SK-N-SH (cell line): ENCODE data around the gene JMJD4. TPM values are rescaled to one million over a fixed set of nuclear protein-coding genes. Genes with fewer than 3 reads are reported as not detected.

ENCODE experiments used
- CTCF ChIA-PET: fragments of 300-600, 350-600 bp; formaldehyde crosslinking; extraction: SDS; loops from one replicate; lab custom pipeline; 2021; lab: Yijun Ruan, JAX
- POLR2A ChIA-PET: fragments of 350-600 bp; sonication (Branson Sonifier 250); formaldehyde crosslinking; extraction: SDS; loops from one replicate; lab custom pipeline; 2020; ENCODE audit warnings: antibody characterized with exemption, inconsistent platforms; lab: Yijun Ruan, JAX
- DNase-seq: peaks from one replicate; pipeline ENCODE4 v3.0.0; 2012
- H2AFZ ChIP-seq: fragments of 200-600 bp; sonication (generic); 2 replicates; pipeline ENCODE4 v1.8.1; 2016; ENCODE audit warnings: antibody characterized with exemption, mild to moderate bottlenecking, low read depth
- H3F3A ChIP-seq: fragments of 200-600 bp; sonication (generic); replicated peaks from 2 replicates; pipeline ENCODE3; 2016; ENCODE audit warnings: antibody characterized with exemption, mild to moderate bottlenecking; ENCODE audit not compliant: insufficient read depth
- H3K27ac ChIP-seq, 2 experiments: fragments of 200-500 bp in 1 of 2; fragments of 200-600 bp in 1 of 2; sonication (Bioruptor generic) in 1 of 2; sonication (generic), shearing (Covaris generic) in 1 of 2; 2 replicates each; pipeline versions ENCODE4 v1.5.1 to v1.6.1; 2014 to 2016; ENCODE audit warnings: low read depth in 2 of 2, inconsistent platforms in 1 of 2, low read length in 1 of 2, mild to moderate bottlenecking in 1 of 2, mixed read lengths in 1 of 2
- H3K27me3 ChIP-seq: fragments of 200-600 bp; sonication (generic), shearing (Covaris generic); 2 replicates; pipeline ENCODE4 v1.6.1; 2016; ENCODE audit warnings: mixed run types; ENCODE audit not compliant: insufficient read depth
- H3K36me3 ChIP-seq, 2 experiments: fragments of 200-500 bp in 1 of 2; fragments of 200-600 bp in 1 of 2; sonication (Bioruptor generic) in 1 of 2; sonication (generic) in 1 of 2; replicated peaks in 1 of 2; 2 replicates each; pipeline versions ENCODE3 to v1.5.1; 2014 to 2016; ENCODE audit warnings: low read length in 1 of 2, mild to moderate bottlenecking in 1 of 2; ENCODE audit not compliant: insufficient read depth in 2 of 2, control insufficient read depth in 1 of 2
- H3K4me1 ChIP-seq, 2 experiments: fragments of 200-500 bp in 1 of 2; fragments of 200-600 bp in 1 of 2; sonication (Bioruptor generic) in 1 of 2; sonication (generic), shearing (Covaris generic) in 1 of 2; 2 replicates each; pipeline versions ENCODE4 v1.5.1 to v1.6.1; 2014 to 2016; ENCODE audit warnings: low read depth in 1 of 2, low read length in 1 of 2, mixed run types in 1 of 2; ENCODE audit not compliant: insufficient read depth in 2 of 2, control insufficient read depth in 1 of 2
- H3K4me2 ChIP-seq: fragments of 200-600 bp; sonication (generic), shearing (Covaris generic); 2 replicates; pipeline ENCODE4 v1.6.1; 2017; ENCODE audit warnings: mixed run types
- H3K4me3 ChIP-seq, 2 experiments: fragments of 200-500 bp in 1 of 2; fragments of 200-600 bp in 1 of 2; sonication (Bioruptor generic) in 1 of 2; sonication (generic), shearing (Covaris generic) in 1 of 2; 2 replicates each; pipeline versions ENCODE4 v1.5.1 to v1.8.1; 2014 to 2016; ENCODE audit warnings: low read depth in 2 of 2, inconsistent platforms in 1 of 2, low read length in 1 of 2, mild to moderate bottlenecking in 1 of 2, mixed read lengths in 1 of 2, moderate library complexity in 1 of 2
- H3K79me2 ChIP-seq: fragments of 200-600 bp; sonication (generic); 2 replicates; pipeline ENCODE4 v1.8.1; 2017; ENCODE audit warnings: mild to moderate bottlenecking; ENCODE audit not compliant: insufficient read depth
- H3K9ac ChIP-seq: fragments of 200-600 bp; sonication (generic); 2 replicates; pipeline ENCODE4 v1.6.1; 2017; ENCODE audit warnings: mixed run types
- H3K9me2 ChIP-seq: fragments of 200-600 bp; sonication (generic); 2 replicates; pipeline ENCODE4 v1.6.1; 2017; ENCODE audit warnings: mixed run types
- H3K9me3 ChIP-seq: fragments of 200-600 bp; sonication (generic); 2 replicates; pipeline ENCODE4 v1.6.1; 2017; ENCODE audit warnings: mixed run types, mild to moderate bottlenecking, moderate library complexity
- H4K20me1 ChIP-seq: fragments of 200-600 bp; sonication (generic); 2 replicates; pipeline ENCODE4 v1.6.1; 2017; ENCODE audit warnings: mild to moderate bottlenecking, mixed run types; ENCODE audit not compliant: insufficient read depth
- CHD2 ChIP-seq: fragments of 150-350 bp; IDR thresholded peaks from 2 replicates; pipeline ENCODE4 v1.6.1; 2018; ENCODE audit warnings: low read length; ENCODE audit not compliant: partially characterized antibody
- FOXM1 ChIP-seq: IDR thresholded peaks from 2 replicates; pipeline ENCODE4 v1.4.0; 2012; ENCODE audit warnings: low read depth, mild to moderate bottlenecking
- GABPA ChIP-seq: IDR thresholded peaks from 2 replicates; pipeline ENCODE4 v1.4.0; 2012; ENCODE audit warnings: low read depth, mild to moderate bottlenecking
- MEF2A ChIP-seq: IDR thresholded peaks from 2 replicates; pipeline ENCODE4 v1.4.0; 2012; ENCODE audit warnings: low read depth, borderline replicate concordance
- NFIC ChIP-seq: IDR thresholded peaks from 2 replicates; pipeline ENCODE4 v1.4.0; 2012; ENCODE audit warnings: borderline replicate concordance
- RCOR1 ChIP-seq: fragments of 150-350 bp; IDR thresholded peaks from 2 replicates; pipeline ENCODE4 v1.6.1; 2017; ENCODE audit warnings: antibody characterized with exemption, low read length
- SMC3 ChIP-seq: IDR thresholded peaks from 2 replicates; pipeline ENCODE4 v1.6.1; 2012; ENCODE audit warnings: low read depth, low read length, improper control_type of control experiment
- TAF1 ChIP-seq: IDR thresholded peaks from 2 replicates; pipeline ENCODE4 v1.6.1; 2012; ENCODE audit warnings: low read depth, mild to moderate bottlenecking, low read length, moderate library complexity, borderline replicate concordance
- TCF12 ChIP-seq: IDR thresholded peaks from 2 replicates; pipeline ENCODE4 v1.4.0; 2012
- YY1 ChIP-seq: IDR thresholded peaks from 2 replicates; pipeline ENCODE4 v1.4.0; 2012; ENCODE audit warnings: low read depth, mild to moderate bottlenecking
- WGBS: methylation state at CpG from one replicate; pipeline ENCODE4 v1.1.6; 2017; ENCODE audit warnings: low lambda C conversion rate; 5-methylcytosine and 5-hydroxymethylcytosine counted together
- polyA plus RNA-seq, 3 experiments: library from polyadenylated mRNA; depleted of rRNA; stranded (reverse); fragments of >200 nt; gene quantifications; 2 replicates each; pipeline ENCODE4 v1.2.3, GENCODE V29; 2012
- TF ChIP-seq, protein P1 (sequence below): IDR thresholded peaks from 2 replicates; pipeline ENCODE4; 2012
- TF ChIP-seq, protein P2 (sequence below): IDR thresholded peaks from 2 replicates; pipeline ENCODE4 v1.4.0; 2012; ENCODE audit warnings: low read depth
- TF ChIP-seq, protein P3 (sequence below): IDR thresholded peaks from 2 replicates; pipeline ENCODE4 v1.4.0; 2012; ENCODE audit warnings: low read depth, borderline replicate concordance
- TF ChIP-seq, protein P4 (sequence below): IDR thresholded peaks from 2 replicates; pipeline ENCODE4 v1.6.1; 2012; ENCODE audit warnings: mild to moderate bottlenecking, low read depth, low read length, moderate library complexity

The JMJD4 gene
- polyA plus RNA-seq, 1 of the 3 experiments (the other 2 are of a cell fraction) = 15.0 TPM

DNA sequence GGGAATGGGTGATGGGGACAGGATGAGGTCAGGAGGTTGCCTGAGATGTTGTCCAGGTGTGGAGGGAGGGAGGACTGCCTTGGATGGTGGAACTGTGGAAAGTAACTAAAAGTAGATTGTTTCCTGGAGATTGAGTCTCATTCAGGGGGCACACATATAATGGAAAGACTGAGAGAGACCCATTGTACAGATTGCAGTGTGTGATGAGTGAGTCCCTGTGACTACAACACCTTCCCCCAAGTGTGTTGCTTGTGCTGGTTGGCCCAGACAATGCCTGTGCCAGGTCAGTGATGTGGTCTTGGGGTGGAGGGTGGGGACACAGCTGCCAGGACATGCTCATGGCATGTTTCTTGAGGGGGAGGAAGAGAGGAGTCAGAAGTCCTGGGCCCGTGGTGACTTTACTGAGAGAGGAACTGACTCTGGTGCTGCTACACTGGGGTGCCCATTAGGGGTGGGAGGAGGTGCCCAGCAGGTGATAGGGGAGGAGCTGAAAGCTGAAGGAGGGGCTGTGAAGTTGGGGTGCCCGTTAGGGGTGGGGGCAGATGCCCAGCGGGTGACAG lies 5.4 kb upstream of the JMJD4 start:
- WGBS = 90% methylated on average over 3 of the region's 3 CpGs
- CTCF ChIA-PET = interaction anchor here (1.7 kb wide), 1 partner anchor 22 kb away, joined by 7 read pairs; no protein-coding TSS in a partner anchor
- no peak for DNase-seq
- Histone ChIP-seq H3K4me2 (no peak overlapping the region), H3K9me3 (no peaks in the 10 kb centered on the region), H3K79me2 (peaks cover 87% of the 10 kb centered on the region), H3K27ac (no peak overlapping the region), H2AFZ (no peak overlapping the region), H4K20me1 (peaks cover 36% of the 10 kb centered on the region), H3F3A (no peaks in the 10 kb centered on the region), H3K36me3 (peaks cover 0 to 7% of the 10 kb centered on the region in 2 experiments), H3K9me2 (no peaks in the 10 kb centered on the region), H3K9ac (no peak overlapping the region), H3K4me3 (no peak overlapping the region), H3K27me3 (no peaks in the 10 kb centered on the region), H3K4me1 (peaks cover 0 to 7% of the 10 kb centered on the region in 2 experiments; a peak in 1 of 4 replicates)
- POLR2A ChIA-PET = no interaction called here
- TF ChIP-seq, protein P1, sequence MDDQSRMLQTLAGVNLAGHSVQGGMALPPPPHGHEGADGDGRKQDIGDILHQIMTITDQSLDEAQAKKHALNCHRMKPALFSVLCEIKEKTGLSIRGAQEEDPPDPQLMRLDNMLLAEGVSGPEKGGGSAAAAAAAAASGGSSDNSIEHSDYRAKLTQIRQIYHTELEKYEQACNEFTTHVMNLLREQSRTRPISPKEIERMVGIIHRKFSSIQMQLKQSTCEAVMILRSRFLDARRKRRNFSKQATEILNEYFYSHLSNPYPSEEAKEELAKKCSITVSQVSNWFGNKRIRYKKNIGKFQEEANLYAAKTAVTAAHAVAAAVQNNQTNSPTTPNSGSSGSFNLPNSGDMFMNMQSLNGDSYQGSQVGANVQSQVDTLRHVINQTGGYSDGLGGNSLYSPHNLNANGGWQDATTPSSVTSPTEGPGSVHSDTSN = no peak
- TF ChIP-seq, protein P2, sequence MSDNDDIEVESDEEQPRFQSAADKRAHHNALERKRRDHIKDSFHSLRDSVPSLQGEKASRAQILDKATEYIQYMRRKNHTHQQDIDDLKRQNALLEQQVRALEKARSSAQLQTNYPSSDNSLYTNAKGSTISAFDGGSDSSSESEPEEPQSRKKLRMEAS = no peak
- TF ChIP-seq YY1 = no peak
- TF ChIP-seq GABPA = no peak
- TF ChIP-seq NFIC = no peak
- TF ChIP-seq, protein P3, sequence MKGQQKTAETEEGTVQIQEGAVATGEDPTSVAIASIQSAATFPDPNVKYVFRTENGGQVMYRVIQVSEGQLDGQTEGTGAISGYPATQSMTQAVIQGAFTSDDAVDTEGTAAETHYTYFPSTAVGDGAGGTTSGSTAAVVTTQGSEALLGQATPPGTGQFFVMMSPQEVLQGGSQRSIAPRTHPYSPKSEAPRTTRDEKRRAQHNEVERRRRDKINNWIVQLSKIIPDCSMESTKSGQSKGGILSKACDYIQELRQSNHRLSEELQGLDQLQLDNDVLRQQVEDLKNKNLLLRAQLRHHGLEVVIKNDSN = no peak
- TF ChIP-seq MEF2A = no peak
- TF ChIP-seq RCOR1 = no peak
- TF ChIP-seq CHD2 = no peak
- TF ChIP-seq TCF12 = no peak
- TF ChIP-seq SMC3 = no peak
- TF ChIP-seq, protein P4, sequence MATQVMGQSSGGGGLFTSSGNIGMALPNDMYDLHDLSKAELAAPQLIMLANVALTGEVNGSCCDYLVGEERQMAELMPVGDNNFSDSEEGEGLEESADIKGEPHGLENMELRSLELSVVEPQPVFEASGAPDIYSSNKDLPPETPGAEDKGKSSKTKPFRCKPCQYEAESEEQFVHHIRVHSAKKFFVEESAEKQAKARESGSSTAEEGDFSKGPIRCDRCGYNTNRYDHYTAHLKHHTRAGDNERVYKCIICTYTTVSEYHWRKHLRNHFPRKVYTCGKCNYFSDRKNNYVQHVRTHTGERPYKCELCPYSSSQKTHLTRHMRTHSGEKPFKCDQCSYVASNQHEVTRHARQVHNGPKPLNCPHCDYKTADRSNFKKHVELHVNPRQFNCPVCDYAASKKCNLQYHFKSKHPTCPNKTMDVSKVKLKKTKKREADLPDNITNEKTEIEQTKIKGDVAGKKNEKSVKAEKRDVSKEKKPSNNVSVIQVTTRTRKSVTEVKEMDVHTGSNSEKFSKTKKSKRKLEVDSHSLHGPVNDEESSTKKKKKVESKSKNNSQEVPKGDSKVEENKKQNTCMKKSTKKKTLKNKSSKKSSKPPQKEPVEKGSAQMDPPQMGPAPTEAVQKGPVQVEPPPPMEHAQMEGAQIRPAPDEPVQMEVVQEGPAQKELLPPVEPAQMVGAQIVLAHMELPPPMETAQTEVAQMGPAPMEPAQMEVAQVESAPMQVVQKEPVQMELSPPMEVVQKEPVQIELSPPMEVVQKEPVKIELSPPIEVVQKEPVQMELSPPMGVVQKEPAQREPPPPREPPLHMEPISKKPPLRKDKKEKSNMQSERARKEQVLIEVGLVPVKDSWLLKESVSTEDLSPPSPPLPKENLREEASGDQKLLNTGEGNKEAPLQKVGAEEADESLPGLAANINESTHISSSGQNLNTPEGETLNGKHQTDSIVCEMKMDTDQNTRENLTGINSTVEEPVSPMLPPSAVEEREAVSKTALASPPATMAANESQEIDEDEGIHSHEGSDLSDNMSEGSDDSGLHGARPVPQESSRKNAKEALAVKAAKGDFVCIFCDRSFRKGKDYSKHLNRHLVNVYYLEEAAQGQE = no peak
- TF ChIP-seq TAF1 = no peak
- TF ChIP-seq FOXM1 = no peak
